HepG2 (cell line): ENCODE data around the gene DOK1. TPM values are rescaled to one million over a fixed set of nuclear protein-coding genes. Genes with fewer than 3 reads are reported as not detected.
A peak's percentile ranks its signal among the peaks of the same experiment; 100 is the strongest.

Experiments
- MXI1 ChIP-seq: IDR thresholded peaks from 3 replicates; pipeline ENCODE4 v1.6.1; 2012; ENCODE audit warnings: low read depth, low read length, inconsistent platforms, borderline replicate concordance
- NPAS2 ChIP-seq: sonication (generic); formaldehyde crosslinking; IDR thresholded peaks from 2 replicates; pipeline ENCODE4 v1.8.0; 2022; ENCODE audit warnings: mild to moderate bottlenecking, missing genetic modification reagents, borderline replicate concordance
- SNAI1 ChIP-seq: sonication (generic); formaldehyde crosslinking; IDR thresholded peaks from 2 replicates; pipeline ENCODE4 v1.5.0; 2020; ENCODE audit warnings: mild to moderate bottlenecking, missing genetic modification reagents, borderline replicate concordance
- SP5 ChIP-seq: IDR thresholded peaks from 2 replicates; pipeline ENCODE4 v1.6.1; 2016; ENCODE audit warnings: low read depth, borderline replicate concordance
- ZNF329 ChIP-seq: sonication (generic); formaldehyde crosslinking; IDR thresholded peaks from 2 replicates; pipeline ENCODE4 v1.9.0; 2021; ENCODE audit warnings: low read depth, mild to moderate bottlenecking, missing genetic modification reagents
- ZNF883 ChIP-seq: sonication (generic); formaldehyde crosslinking; IDR thresholded peaks from 2 replicates; pipeline ENCODE4 v1.5.1; 2020; ENCODE audit warnings: mild to moderate bottlenecking, missing genetic modification reagents; ENCODE audit errors: not compliant biosample characterization
- polyA plus RNA-seq, 8 experiments: library from polyadenylated mRNA; depleted of rRNA in 3 of 8; stranded (reverse) in 7 of 8; unstranded in 1 of 8; fragments of >200 nt; fragmentation: Illumina TruSeq in 4 of 8; extraction: Trizol in 4 of 8; gene quantifications; 2 replicates each; pipeline versions ENCODE4 v1.2.1 to v1.2.3, GENCODE V29; 2011 to 2016; ENCODE audit warnings: low read depth in 4 of 8, missing spikeins in 1 of 8, mixed read lengths in 1 of 8; ENCODE audit not compliant: insufficient read depth in 1 of 8
- total RNA-seq, 5 experiments: library from RNA; depleted of rRNA; stranded (reverse); fragments of >200 nt; fragmentation: Illumina TruSeq; extraction: Trizol; gene quantifications; 2 replicates each; pipeline ENCODE4 v1.2.3, GENCODE V29; 2016; ENCODE audit warnings: low read depth in 1 of 5
- TF ChIP-seq, protein P1 (sequence below): IDR thresholded peaks from 2 replicates; pipeline ENCODE4 v1.6.1; 2016; ENCODE audit warnings: missing compliant biosample characterization, missing genetic modification reagents, borderline replicate concordance
- TF ChIP-seq, protein P2 (sequence below), 2 experiments: sonication (generic) in 1 of 2; formaldehyde crosslinking in 1 of 2; IDR thresholded peaks; 2 replicates each; pipeline versions ENCODE4 v1.6.1 to v1.9.0; 2014 to 2022; ENCODE audit warnings: antibody characterized with exemption in 1 of 2, borderline replicate concordance in 1 of 2, inconsistent platforms in 1 of 2, low read depth in 1 of 2, missing genetic modification reagents in 1 of 2
- TF ChIP-seq, protein P3 (sequence below): sonication (generic); formaldehyde crosslinking; IDR thresholded peaks from 2 replicates; pipeline ENCODE4 v1.5.0; 2020; ENCODE audit warnings: missing genetic modification reagents
- TF ChIP-seq, protein P4 (sequence below): sonication (generic); formaldehyde crosslinking; IDR thresholded peaks from 2 replicates; pipeline ENCODE4 v1.5.1; 2020; ENCODE audit warnings: mild to moderate bottlenecking, missing genetic modification reagents, moderate library complexity
- TF ChIP-seq, protein P5 (sequence below): sonication (generic); formaldehyde crosslinking; IDR thresholded peaks from 2 replicates; pipeline ENCODE4 v1.4.0; 2020; ENCODE audit warnings: missing genetic modification reagents
- TF ChIP-seq, protein P6 (sequence below): sonication (generic); formaldehyde crosslinking; conservative IDR thresholded peaks from 2 replicates; pipeline ENCODE4 v1.8.1; 2023; ENCODE audit warnings: missing genetic modification reagents

Gene DOK1
- total and polyA plus RNA-seq, 2 of the 13 experiments (the other 11 are each of a cell fraction or from before 2014, with no cell fraction given) = 0.53 to 0.74 TPM

DNA sequence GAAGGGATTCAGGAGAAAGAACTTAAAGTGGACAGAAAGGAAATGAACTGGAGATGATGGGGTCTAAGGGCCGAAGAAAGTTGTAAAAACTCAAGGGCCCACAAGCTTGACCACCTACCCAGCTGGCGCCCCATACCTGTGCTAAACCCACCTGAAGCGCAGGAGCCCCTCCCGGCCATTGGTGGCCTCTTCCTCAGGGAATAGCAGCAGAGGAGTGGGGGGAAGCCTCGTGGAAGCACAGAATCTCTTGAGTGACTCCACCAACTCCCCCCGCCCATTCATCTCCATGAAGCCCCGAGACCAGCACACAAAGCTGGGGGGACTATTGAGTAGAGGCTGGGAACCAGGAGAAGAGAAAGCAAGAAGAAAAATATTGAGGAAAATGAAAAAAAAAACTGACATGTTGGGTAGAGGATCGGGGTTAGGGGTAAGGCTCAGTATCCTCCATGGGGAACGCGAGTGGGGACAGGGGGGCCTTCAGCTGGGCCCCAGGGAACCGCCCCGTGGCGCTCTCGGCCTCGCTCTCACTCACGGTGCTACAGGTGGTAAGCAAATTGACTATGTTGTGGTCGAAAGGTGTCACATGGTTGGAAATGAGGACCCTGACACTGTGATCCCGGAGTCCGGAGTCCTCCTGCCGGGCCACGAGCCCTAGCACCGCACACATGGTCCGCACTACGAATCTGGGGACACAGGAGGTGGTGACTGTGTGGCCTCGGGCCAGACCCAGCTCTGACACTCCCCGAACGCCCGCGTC lies 25.7 kb upstream of the DOK1 start (continued):
- no peak for TF ChIP-seq SP5 (CRISPR knock-in tag)
- TF ChIP-seq, protein P1, sequence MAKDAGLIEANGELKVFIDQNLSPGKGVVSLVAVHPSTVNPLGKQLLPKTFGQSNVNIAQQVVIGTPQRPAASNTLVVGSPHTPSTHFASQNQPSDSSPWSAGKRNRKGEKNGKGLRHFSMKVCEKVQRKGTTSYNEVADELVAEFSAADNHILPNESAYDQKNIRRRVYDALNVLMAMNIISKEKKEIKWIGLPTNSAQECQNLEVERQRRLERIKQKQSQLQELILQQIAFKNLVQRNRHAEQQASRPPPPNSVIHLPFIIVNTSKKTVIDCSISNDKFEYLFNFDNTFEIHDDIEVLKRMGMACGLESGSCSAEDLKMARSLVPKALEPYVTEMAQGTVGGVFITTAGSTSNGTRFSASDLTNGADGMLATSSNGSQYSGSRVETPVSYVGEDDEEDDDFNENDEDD (CRISPR knock-in tag) = 0 out of 2 replicates have a peak, but pooled peaks have one; percentile 17
- TF ChIP-seq, protein P2, sequence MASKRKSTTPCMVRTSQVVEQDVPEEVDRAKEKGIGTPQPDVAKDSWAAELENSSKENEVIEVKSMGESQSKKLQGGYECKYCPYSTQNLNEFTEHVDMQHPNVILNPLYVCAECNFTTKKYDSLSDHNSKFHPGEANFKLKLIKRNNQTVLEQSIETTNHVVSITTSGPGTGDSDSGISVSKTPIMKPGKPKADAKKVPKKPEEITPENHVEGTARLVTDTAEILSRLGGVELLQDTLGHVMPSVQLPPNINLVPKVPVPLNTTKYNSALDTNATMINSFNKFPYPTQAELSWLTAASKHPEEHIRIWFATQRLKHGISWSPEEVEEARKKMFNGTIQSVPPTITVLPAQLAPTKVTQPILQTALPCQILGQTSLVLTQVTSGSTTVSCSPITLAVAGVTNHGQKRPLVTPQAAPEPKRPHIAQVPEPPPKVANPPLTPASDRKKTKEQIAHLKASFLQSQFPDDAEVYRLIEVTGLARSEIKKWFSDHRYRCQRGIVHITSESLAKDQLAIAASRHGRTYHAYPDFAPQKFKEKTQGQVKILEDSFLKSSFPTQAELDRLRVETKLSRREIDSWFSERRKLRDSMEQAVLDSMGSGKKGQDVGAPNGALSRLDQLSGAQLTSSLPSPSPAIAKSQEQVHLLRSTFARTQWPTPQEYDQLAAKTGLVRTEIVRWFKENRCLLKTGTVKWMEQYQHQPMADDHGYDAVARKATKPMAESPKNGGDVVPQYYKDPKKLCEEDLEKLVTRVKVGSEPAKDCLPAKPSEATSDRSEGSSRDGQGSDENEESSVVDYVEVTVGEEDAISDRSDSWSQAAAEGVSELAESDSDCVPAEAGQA (IDR thresholded peaks at IDR 0.05; ENCODE audit: low read depth) = no peak
- TF ChIP-seq, protein P2 (CRISPR knock-in tag; IDR thresholded peaks at IDR 0.05; ENCODE audit: borderline replicate concordance) = no peak
- no peak for TF ChIP-seq ZNF329 (CRISPR knock-in tag)
- TF ChIP-seq, protein P3, sequence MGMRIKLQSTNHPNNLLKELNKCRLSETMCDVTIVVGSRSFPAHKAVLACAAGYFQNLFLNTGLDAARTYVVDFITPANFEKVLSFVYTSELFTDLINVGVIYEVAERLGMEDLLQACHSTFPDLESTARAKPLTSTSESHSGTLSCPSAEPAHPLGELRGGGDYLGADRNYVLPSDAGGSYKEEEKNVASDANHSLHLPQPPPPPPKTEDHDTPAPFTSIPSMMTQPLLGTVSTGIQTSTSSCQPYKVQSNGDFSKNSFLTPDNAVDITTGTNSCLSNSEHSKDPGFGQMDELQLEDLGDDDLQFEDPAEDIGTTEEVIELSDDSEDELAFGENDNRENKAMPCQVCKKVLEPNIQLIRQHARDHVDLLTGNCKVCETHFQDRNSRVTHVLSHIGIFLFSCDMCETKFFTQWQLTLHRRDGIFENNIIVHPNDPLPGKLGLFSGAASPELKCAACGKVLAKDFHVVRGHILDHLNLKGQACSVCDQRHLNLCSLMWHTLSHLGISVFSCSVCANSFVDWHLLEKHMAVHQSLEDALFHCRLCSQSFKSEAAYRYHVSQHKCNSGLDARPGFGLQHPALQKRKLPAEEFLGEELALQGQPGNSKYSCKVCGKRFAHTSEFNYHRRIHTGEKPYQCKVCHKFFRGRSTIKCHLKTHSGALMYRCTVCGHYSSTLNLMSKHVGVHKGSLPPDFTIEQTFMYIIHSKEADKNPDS = no peak
- TF ChIP-seq ZNF883 (CRISPR knock-in tag) = peak; percentile 3
- TF ChIP-seq, protein P4, sequence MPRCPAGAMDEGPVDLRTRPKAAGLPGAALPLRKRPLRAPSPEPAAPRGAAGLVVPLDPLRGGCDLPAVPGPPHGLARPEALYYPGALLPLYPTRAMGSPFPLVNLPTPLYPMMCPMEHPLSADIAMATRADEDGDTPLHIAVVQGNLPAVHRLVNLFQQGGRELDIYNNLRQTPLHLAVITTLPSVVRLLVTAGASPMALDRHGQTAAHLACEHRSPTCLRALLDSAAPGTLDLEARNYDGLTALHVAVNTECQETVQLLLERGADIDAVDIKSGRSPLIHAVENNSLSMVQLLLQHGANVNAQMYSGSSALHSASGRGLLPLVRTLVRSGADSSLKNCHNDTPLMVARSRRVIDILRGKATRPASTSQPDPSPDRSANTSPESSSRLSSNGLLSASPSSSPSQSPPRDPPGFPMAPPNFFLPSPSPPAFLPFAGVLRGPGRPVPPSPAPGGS (CRISPR knock-in tag) = no peak
- TF ChIP-seq MXI1 = peak; percentile 16; the same call in 1 of the 3 replicates
- TF ChIP-seq, protein P5, sequence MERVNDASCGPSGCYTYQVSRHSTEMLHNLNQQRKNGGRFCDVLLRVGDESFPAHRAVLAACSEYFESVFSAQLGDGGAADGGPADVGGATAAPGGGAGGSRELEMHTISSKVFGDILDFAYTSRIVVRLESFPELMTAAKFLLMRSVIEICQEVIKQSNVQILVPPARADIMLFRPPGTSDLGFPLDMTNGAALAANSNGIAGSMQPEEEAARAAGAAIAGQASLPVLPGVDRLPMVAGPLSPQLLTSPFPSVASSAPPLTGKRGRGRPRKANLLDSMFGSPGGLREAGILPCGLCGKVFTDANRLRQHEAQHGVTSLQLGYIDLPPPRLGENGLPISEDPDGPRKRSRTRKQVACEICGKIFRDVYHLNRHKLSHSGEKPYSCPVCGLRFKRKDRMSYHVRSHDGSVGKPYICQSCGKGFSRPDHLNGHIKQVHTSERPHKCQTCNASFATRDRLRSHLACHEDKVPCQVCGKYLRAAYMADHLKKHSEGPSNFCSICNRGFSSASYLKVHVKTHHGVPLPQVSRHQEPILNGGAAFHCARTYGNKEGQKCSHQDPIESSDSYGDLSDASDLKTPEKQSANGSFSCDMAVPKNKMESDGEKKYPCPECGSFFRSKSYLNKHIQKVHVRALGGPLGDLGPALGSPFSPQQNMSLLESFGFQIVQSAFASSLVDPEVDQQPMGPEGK = peak; percentile 37; the same call in 1 of the 2 replicates
- TF ChIP-seq, protein P6, sequence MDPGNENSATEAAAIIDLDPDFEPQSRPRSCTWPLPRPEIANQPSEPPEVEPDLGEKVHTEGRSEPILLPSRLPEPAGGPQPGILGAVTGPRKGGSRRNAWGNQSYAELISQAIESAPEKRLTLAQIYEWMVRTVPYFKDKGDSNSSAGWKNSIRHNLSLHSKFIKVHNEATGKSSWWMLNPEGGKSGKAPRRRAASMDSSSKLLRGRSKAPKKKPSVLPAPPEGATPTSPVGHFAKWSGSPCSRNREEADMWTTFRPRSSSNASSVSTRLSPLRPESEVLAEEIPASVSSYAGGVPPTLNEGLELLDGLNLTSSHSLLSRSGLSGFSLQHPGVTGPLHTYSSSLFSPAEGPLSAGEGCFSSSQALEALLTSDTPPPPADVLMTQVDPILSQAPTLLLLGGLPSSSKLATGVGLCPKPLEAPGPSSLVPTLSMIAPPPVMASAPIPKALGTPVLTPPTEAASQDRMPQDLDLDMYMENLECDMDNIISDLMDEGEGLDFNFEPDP (CRISPR knock-in tag) = 0 out of 2 replicates have a peak, but pooled peaks have one; percentile 27
- 0 out of 2 replicates have a peak, but pooled peaks have one; percentile 78 for TF ChIP-seq NPAS2 (CRISPR knock-in tag)
- 0 out of 2 replicates have a peak, but pooled peaks have one; percentile 84 for TF ChIP-seq SNAI1 (CRISPR knock-in tag)
